SU-DHL-6 (cell line): Measurements from ENCODE around the gene RELA.

Experiments
- CTCF ChIP-seq: fragments of 200-600 bp; sonication (generic); IDR thresholded peaks from one replicate; pipeline ENCODE4 v1.5.1; 2017; ENCODE audit warnings: antibody characterized with exemption, mild to moderate bottlenecking, low read length, moderate library complexity; ENCODE audit not compliant: insufficient read depth, poor library complexity, severe bottlenecking
- EZH2phosphoT487 ChIP-seq: fragments of 200-600 bp; sonication (generic), shearing (Covaris generic); conservative IDR thresholded peaks from 2 replicates; pipeline ENCODE4 v1.6.1; 2018; ENCODE audit warnings: mild to moderate bottlenecking, antibody characterized with exemption, low read length, moderate library complexity, mixed read lengths

GRCh38 chr11:65624931-65625627, 37.6 kb downstream of the RELA start:
- TF ChIP-seq CTCF (no peak), EZH2phosphoT487 (no peak)
